IMR-90 (cell line): ENCODE measurements around the gene ACKR4. TPM values are rescaled to one million over a fixed set of nuclear protein-coding genes. Genes with fewer than 3 reads are reported as not detected.

Source experiments
- ATAC-seq: fragments of 200-7000 bp; cut with Tn5 transposase; 2 replicates; pipeline ENCODE4 v1.9.1; 2020; ENCODE audit warnings: low read depth, mild to moderate bottlenecking, moderate library complexity
- BruUV-seq: library from RNA; stranded (reverse); fragments of 400-500 nt; replicated peaks from 2 replicates; lab custom pipeline; 2021; lab: Mats Ljungman, UMichigan
- CTCF ChIA-PET: fragments of 300-600 bp; formaldehyde crosslinking; extraction: SDS; loops from one replicate; lab custom pipeline; 2021; ENCODE audit warnings: antibody characterized with exemption; lab: Yijun Ruan, JAX
- POLR2A ChIA-PET: fragments of 300-600 bp; sonication (Branson Sonifier 250); formaldehyde crosslinking; loops from one replicate; lab custom pipeline; 2022; ENCODE audit warnings: antibody characterized with exemption; ENCODE audit not compliant: unreplicated experiment; lab: Charles Lee
- DNase-seq: peaks from one replicate; pipeline ENCODE4 v3.0.0; 2013
- H2AFZ ChIP-seq: replicated peaks from 2 replicates; pipeline ENCODE3; 2013; ENCODE audit warnings: low read length, mild to moderate bottlenecking; ENCODE audit not compliant: poor library complexity
- H2AK5ac ChIP-seq: 2 replicates; pipeline ENCODE4 v1.6.1; 2013; ENCODE audit warnings: low read depth, low read length, inconsistent platforms
- H2AK9ac ChIP-seq: replicated peaks from 2 replicates; pipeline ENCODE3; 2013; ENCODE audit warnings: mild to moderate bottlenecking, low read depth, low read length, moderate library complexity; ENCODE audit not compliant: poor library complexity
- H2BK120ac ChIP-seq: 2 replicates; pipeline ENCODE4 v1.6.1; 2013; ENCODE audit warnings: low read depth, low read length, inconsistent platforms
- H2BK15ac ChIP-seq: 3 replicates; pipeline ENCODE4 v1.6.1; 2013; ENCODE audit warnings: low read depth, low read length, inconsistent platforms
- H2BK20ac ChIP-seq: 2 replicates; pipeline ENCODE4 v1.6.1; 2013; ENCODE audit warnings: low read depth, mild to moderate bottlenecking, inconsistent platforms, low read length, moderate library complexity
- H2BK5ac ChIP-seq: 2 replicates; pipeline ENCODE4 v1.6.1; 2013; ENCODE audit warnings: mild to moderate bottlenecking, low read depth, low read length, inconsistent platforms; ENCODE audit not compliant: poor library complexity, severe bottlenecking
- H3K14ac ChIP-seq: replicated peaks from 2 replicates; pipeline ENCODE4 v1.6.1; 2013; ENCODE audit warnings: low read depth, low read length, inconsistent platforms
- H3K18ac ChIP-seq: 2 replicates; pipeline ENCODE4 v1.6.1; 2013; ENCODE audit warnings: low read depth, low read length, control low read depth
- H3K23ac ChIP-seq: 2 replicates; pipeline ENCODE4 v1.6.1; 2013; ENCODE audit warnings: low read depth, low read length, inconsistent platforms
- H3K27ac ChIP-seq: 2 replicates; pipeline ENCODE4 v1.5.1; 2013; ENCODE audit warnings: mild to moderate bottlenecking, control low read depth, low read length; ENCODE audit not compliant: insufficient read depth
- H3K27me3 ChIP-seq: 2 replicates; pipeline ENCODE4 v1.6.1; 2013; ENCODE audit warnings: low read length; ENCODE audit not compliant: control insufficient read depth, insufficient read depth
- H3K36me3 ChIP-seq: 2 replicates; pipeline ENCODE4 v1.6.1; 2013; ENCODE audit warnings: low read length, mixed read lengths; ENCODE audit not compliant: control insufficient read depth, insufficient read depth
- H3K4ac ChIP-seq: 2 replicates; pipeline ENCODE4 v1.6.1; 2013; ENCODE audit warnings: low read depth, low read length, inconsistent platforms
- H3K4me1 ChIP-seq: 2 replicates; pipeline ENCODE4 v1.6.1; 2013; ENCODE audit warnings: low read length, mixed read lengths; ENCODE audit not compliant: control insufficient read depth, insufficient read depth
- H3K4me2 ChIP-seq: 2 replicates; pipeline ENCODE4 v1.6.1; 2013; ENCODE audit warnings: low read depth, mild to moderate bottlenecking, control low read depth, low read length, moderate library complexity
- H3K4me3 ChIP-seq: 2 replicates; pipeline ENCODE4 v1.5.1; 2013; ENCODE audit warnings: low read depth, mild to moderate bottlenecking, control low read depth, low read length, moderate library complexity; ENCODE audit not compliant: insufficient read depth
- H3K56ac ChIP-seq: 2 replicates; pipeline ENCODE4 v1.6.1; 2013; ENCODE audit warnings: low read length, inconsistent platforms; ENCODE audit not compliant: insufficient read depth; ENCODE audit errors: extremely low read depth
- H3K79me1 ChIP-seq, 2 experiments: 2 replicates each; pipeline ENCODE4 v1.6.1; 2013; ENCODE audit warnings: low read length in 2 of 2, inconsistent platforms in 1 of 2, low read depth in 1 of 2
- H3K9ac ChIP-seq: 2 replicates; pipeline ENCODE4 v1.6.1; 2013; ENCODE audit warnings: low read depth, low read length, control low read depth
- H3K9me1 ChIP-seq: 2 replicates; pipeline ENCODE4 v1.6.1; 2013; ENCODE audit warnings: low read length, inconsistent platforms; ENCODE audit not compliant: insufficient read depth
- H3K9me3 ChIP-seq: 2 replicates; pipeline ENCODE4 v1.6.1; 2013; ENCODE audit warnings: low read length; ENCODE audit not compliant: control insufficient read depth, insufficient read depth
- H4K20me1 ChIP-seq: 2 replicates; pipeline ENCODE4 v1.6.1; 2013; ENCODE audit warnings: low read length, inconsistent platforms; ENCODE audit not compliant: insufficient read depth
- H4K5ac ChIP-seq: 2 replicates; pipeline ENCODE4 v1.6.1; 2013; ENCODE audit warnings: mild to moderate bottlenecking, low read depth, low read length, control low read depth
- H4K8ac ChIP-seq, 2 experiments: 2 replicates each; pipeline ENCODE4 v1.6.1; 2013; ENCODE audit warnings: low read depth in 2 of 2, low read length in 2 of 2, control low read depth in 1 of 2, inconsistent platforms in 1 of 2
- H4K91ac ChIP-seq: 2 replicates; pipeline ENCODE4 v1.6.1; 2013; ENCODE audit warnings: low read depth, low read length, inconsistent platforms; ENCODE audit not compliant: insufficient read depth
- CHD1 ChIP-seq: IDR thresholded peaks from 2 replicates; pipeline ENCODE4 v1.6.1; 2012; ENCODE audit warnings: low read depth, low read length, improper control_type of control experiment
- RFX5 ChIP-seq: IDR thresholded peaks from 2 replicates; pipeline ENCODE4 v1.8.0; 2012; ENCODE audit warnings: low read depth, mild to moderate bottlenecking, low read length, moderate library complexity
- SMC3 ChIP-seq: fragments of 150-350 bp; IDR thresholded peaks from 2 replicates; pipeline ENCODE4 v1.6.1; 2016; ENCODE audit warnings: low read depth, mild to moderate bottlenecking, antibody characterized with exemption, low read length, moderate library complexity
- WGBS, 2 experiments: methylation state at CpG; one replicate each; pipeline versions ENCODE4 v1.1.5 to v1.1.7; 2013; ENCODE audit warnings: missing lambda C conversion rate in 2 of 2; ENCODE audit not compliant: insufficient read length in 1 of 2; ENCODE audit errors: extremely low coverage in 2 of 2; 5-methylcytosine and 5-hydroxymethylcytosine counted together
- dilution Hi-C: fragments of 300-500 bp; cut with HindIII; formaldehyde crosslinking; loops from one replicate; pipeline ENCODE4 v1.14.3; 2018; ENCODE audit warnings: low sequenced_read_pairs; ENCODE audit not compliant: unreplicated experiment
- in situ Hi-C: fragments of 300-500 bp; cut with MboI; formaldehyde crosslinking; loops from 3 replicates; pipeline ENCODE4 v1.14.3; 2019; ENCODE audit warnings: low sequenced_read_pairs, inconsistent platforms, mixed read lengths
- intact Hi-C: fragments of 100-400 bp; cut with micrococcal nuclease; formaldehyde crosslinking; loops from 2 replicates; pipeline ENCODE4 v1.10.0; 2022
- polyA plus RNA-seq, 3 experiments: library from polyadenylated mRNA; depleted of rRNA; stranded (reverse); fragments of >200 nt; gene quantifications; 2 replicates each; pipeline ENCODE4 v1.2.3, GENCODE V29; 2012; ENCODE audit warnings: low replicate concordance in 1 of 3
- total RNA-seq: library from RNA; depleted of rRNA; stranded (reverse); fragments of >200 nt; gene quantifications from 2 replicates; pipeline ENCODE4 v1.2.3, GENCODE V29; 2012

ACKR4 gene
- total and polyA plus RNA-seq, 2 of the 4 experiments (the other 2 are of a cell fraction) = 0.18 TPM; not detected in 1

DNA sequence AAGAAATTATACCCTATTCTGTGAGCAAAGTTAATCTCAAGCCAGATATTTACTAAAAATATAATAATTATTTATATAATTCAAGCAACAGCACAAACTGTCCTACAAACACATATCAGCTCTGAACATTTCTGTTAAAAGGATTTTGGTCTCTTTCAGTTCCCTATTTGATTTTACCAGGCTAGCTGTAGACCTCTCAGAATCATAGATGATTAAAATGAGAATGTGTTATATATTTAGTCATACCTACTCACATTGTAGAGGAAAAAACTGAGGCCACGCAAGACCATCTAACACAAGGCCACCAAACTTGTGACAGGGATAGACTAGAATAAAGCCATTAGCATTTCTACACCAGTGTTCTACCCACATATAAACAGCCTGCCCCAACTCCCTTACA is 28.5 kb downstream of the ACKR4 start:
- Histone ChIP-seq H2BK5ac (peak overlapping the region; percentile 36), H3K56ac (no peak overlapping the region), H3K4me1 (peaks cover under 1% of the 10 kb centered on the region; the same call in 1 of the 2 replicates), H3K4me2 (no peak overlapping the region), H2AFZ (no peak overlapping the region), H3K9me3 (peaks cover 3% of the 10 kb centered on the region; the same call in 1 of the 2 replicates), H3K4ac (peak overlapping the region; percentile 16; the same call in 1 of the 2 replicates), H2AK5ac (0 out of 2 replicates have a peak overlapping the region, but pooled peaks have one; percentile 38), H3K14ac (no peak overlapping the region), H3K9ac (no peak overlapping the region), H2BK15ac (0 out of 3 replicates have a peak overlapping the region, but pooled peaks have one; percentile 1), H4K8ac (peak overlapping the region in 1 of 2 experiments; percentile 27; a peak in 2 of 4 replicates), H3K4me3 (no peak overlapping the region), H2BK20ac (peak overlapping the region; percentile 37; the same call in 1 of the 2 replicates), H4K5ac (peak overlapping the region; percentile 5; the same call in 1 of the 2 replicates), H4K20me1 (no peaks in the 10 kb centered on the region), H3K27me3 (no peaks in the 10 kb centered on the region), H3K27ac (no peak overlapping the region), H3K79me1 (0 out of 4 replicates have a peak, but pooled peaks cover 0 to 5% of the 10 kb centered on the region in 2 experiments), H3K9me1 (peaks cover 3% of the 10 kb centered on the region; the same call in 1 of the 2 replicates), H3K36me3 (peaks cover 8% of the 10 kb centered on the region), H3K18ac (peak overlapping the region; percentile 55; the same call in 1 of the 2 replicates), H2AK9ac (no peak overlapping the region), H4K91ac (0 out of 2 replicates have a peak overlapping the region, but pooled peaks have one; percentile 5), H3K23ac (no peak overlapping the region), H2BK120ac (peak overlapping the region; percentile 26)
- intact Hi-C loops = no loop called here
- DNase-seq (no peak), ATAC-seq (peak; percentile 33)
- in situ Hi-C loops = loop anchor here (25.0 kb wide), 1 partner anchor 363 kb away; no protein-coding TSS in a partner anchor
- dilution Hi-C loops = loop anchor here (25.0 kb wide), 1 partner anchor 88 kb away; no protein-coding TSS in a partner anchor
- CTCF ChIA-PET = interaction anchor here (1.2 kb wide), 1 partner anchor 14 kb away, joined by 3 read pairs; no protein-coding TSS in a partner anchor
- TF ChIP-seq SMC3 (no peak), RFX5 (no peak), CHD1 (no peak)
- 100% methylated on average over 1 of the region's 1 CpG; no CpG with 5 or more reads in 1 of the 2 experiments for WGBS, 2 experiments
- no TSS peak for BruUV-seq
- POLR2A ChIA-PET = no interaction called here
